Natural killer cell treated with Interleukin-12 subunit alpha and Interleukin-12 subunit beta and Interleukin-15 and Interleukin-18, amount 100 ng/mL, for 72 hours (primary cell): Measurements from ENCODE around the gene CCSER1. TPM values are rescaled to one million over a fixed set of nuclear protein-coding genes. Genes with fewer than 3 reads are reported as not detected.

Source experiments
- ATAC-seq, 2 donors: fragments of 150-1000 bp; cut with Tn5 transposase in 1 of 2; sonication (Bioruptor Pico), chemical (Tn5 transposase) in 1 of 2; 2 replicates each; pipeline ENCODE4 v1.10.0; 2021
- DNase-seq: peaks from one replicate; pipeline ENCODE4 v3.0.0; 2022; ENCODE audit warnings: low spot score
- H3K27ac Mint-ChIP-seq, 2 donors: 1 replicate in 1 of 2; 2 replicates in 1 of 2; pipeline ENCODE4 v1.8.0; 2022; ENCODE audit warnings: mixed read lengths in 2 of 2, mild to moderate bottlenecking in 1 of 2, moderate library complexity in 1 of 2
- H3K27me3 Mint-ChIP-seq, 2 donors: 1 replicate in 1 of 2; 2 replicates in 1 of 2; pipeline ENCODE4 v1.8.0; 2022; ENCODE audit warnings: mixed read lengths in 2 of 2
- H3K36me3 Mint-ChIP-seq: one replicate; pipeline ENCODE4 v1.8.0; 2022; ENCODE audit warnings: mixed read lengths
- H3K4me1 Mint-ChIP-seq, 2 donors: 1 replicate in 1 of 2; 2 replicates in 1 of 2; pipeline ENCODE4 v1.8.0; 2022; ENCODE audit warnings: low read depth in 2 of 2, mixed read lengths in 2 of 2, mild to moderate bottlenecking in 1 of 2
- H3K4me3 Mint-ChIP-seq: one replicate; pipeline ENCODE4 v1.8.0; 2022; ENCODE audit warnings: mixed read lengths
- H3K9me3 Mint-ChIP-seq: 2 replicates; pipeline ENCODE4 v1.8.0; 2022; ENCODE audit warnings: mixed read lengths
- total RNA-seq, 2 donors: library from RNA; stranded (reverse); gene quantifications; one replicate each; pipeline ENCODE4 v1.2.3, GENCODE V29; 2022

CCSER1 gene
- total RNA-seq, 2 donors from 2014 or later, result 0.17 TPM; not detected in 1

GRCh38 chr4:90745176-90745575 lies 618.0 kb downstream of the CCSER1 start:
- no peak overlapping the region for H3K4me3 Mint-ChIP-seq
- DNase-seq (no peak), ATAC-seq (no peak)
- no peaks in the 10 kb centered on the region for H3K27me3 Mint-ChIP-seq
- H3K9me3 Mint-ChIP-seq, result peaks cover 18% of the 10 kb centered on the region
- H3K27ac Mint-ChIP-seq, result no peak overlapping the region
- H3K4me1 Mint-ChIP-seq, result no peaks in the 10 kb centered on the region
- H3K36me3 Mint-ChIP-seq, result no peaks in the 10 kb centered on the region

DNA sequence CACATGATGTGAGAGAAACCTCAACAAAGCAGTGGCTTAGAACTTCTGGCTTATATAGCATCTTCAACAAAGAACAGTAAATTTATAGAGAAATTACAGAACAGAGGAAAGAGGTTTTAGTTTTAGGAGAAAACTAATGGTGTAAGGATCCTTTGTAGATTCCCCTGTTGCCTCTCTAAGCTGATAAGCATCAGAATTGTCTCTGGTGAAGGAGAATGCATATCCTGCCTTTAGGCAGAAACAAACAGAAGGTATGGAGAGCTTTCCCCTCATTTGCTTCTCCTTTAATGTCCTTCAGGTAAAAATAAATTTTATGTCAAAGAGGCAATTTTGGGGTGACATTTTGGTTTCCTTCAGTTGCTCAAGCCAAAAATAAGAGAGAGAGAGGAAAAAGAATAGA lies 625.9 kb downstream of the CCSER1 start:
- Mint-ChIP-seq H3K27ac (no peak overlapping the region), H3K36me3 (peaks cover 5% of the 10 kb centered on the region), H3K27me3 (no peaks in the 10 kb centered on the region), H3K4me3 (no peak overlapping the region), H3K4me1 (no peaks in the 10 kb centered on the region), H3K9me3 (no peaks in the 10 kb centered on the region)
- ATAC-seq (no peak), DNase-seq (no peak)

DNA sequence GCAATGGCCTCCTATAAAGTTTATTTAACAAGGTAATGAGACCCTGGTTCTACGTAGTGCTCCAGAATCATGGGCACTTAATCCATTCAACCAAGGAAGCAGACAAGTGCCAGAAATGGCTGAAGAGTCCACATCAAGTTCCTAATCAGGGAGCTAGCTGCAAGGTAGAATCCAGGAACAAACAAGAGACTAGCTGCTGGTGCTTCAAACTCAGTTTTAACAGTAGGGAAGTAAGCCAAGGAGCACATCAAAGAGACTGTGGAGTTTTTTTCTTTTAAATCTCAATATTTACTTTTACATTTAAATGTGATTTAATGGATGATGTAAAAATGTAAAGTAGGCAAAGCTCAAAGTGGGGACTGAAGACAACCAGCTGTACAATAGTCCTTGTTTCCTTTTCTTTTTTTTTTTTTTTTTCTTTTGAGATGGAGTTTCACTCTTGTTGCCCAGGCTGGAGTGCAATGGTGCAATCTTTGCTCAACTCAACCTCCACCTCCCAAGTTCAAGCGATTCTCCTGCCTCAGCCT lies 630.4 kb downstream of the CCSER1 start:
- Mint-ChIP-seq H3K27me3 (no peaks in the 10 kb centered on the region), H3K36me3 (peaks cover 5% of the 10 kb centered on the region), H3K27ac (no peak overlapping the region), H3K9me3 (peaks cover 10% of the 10 kb centered on the region), H3K4me1 (no peaks in the 10 kb centered on the region), H3K4me3 (no peak overlapping the region)
- ATAC-seq, result no peak
- DNase-seq, result no peak

DNA sequence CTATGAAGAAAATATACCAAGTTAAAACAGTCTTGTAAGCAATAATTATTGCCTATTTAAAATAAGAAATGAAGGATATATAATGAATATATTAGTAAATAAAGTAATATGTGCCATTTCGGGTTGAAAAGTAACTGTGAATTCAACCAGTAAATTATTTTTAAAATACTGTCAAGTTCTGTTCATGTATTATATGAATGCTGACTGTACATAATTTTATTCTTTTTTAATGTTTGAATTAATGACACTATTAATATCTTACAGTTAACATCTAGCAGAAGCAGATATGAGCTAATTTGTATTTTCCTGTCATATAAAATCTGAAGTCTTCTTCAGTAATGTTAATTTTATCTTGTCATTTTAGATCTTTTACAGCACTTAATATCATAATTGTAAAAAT lies 632.9 kb downstream of the CCSER1 start:
- ATAC-seq, result no peak
- Mint-ChIP-seq H3K27ac (no peak overlapping the region), H3K27me3 (no peaks in the 10 kb centered on the region), H3K9me3 (peaks cover 19% of the 10 kb centered on the region), H3K4me1 (no peaks in the 10 kb centered on the region), H3K4me3 (no peak overlapping the region), H3K36me3 (no peaks in the 10 kb centered on the region)
- DNase-seq, result no peak

- no peak for DNase-seq
- ATAC-seq, result no peak
- H3K4me1 Mint-ChIP-seq, result no peaks in the 10 kb centered on the region
- H3K27me3 Mint-ChIP-seq, result no peaks in the 10 kb centered on the region
- H3K27ac Mint-ChIP-seq, result no peak overlapping the region
- no peaks in the 10 kb centered on the region for H3K36me3 Mint-ChIP-seq
- no peak overlapping the region for H3K4me3 Mint-ChIP-seq
- peaks cover 17% of the 10 kb centered on the region for H3K9me3 Mint-ChIP-seq
Observed at GRCh38 chr4:90766837-90767236, 639.6 kb downstream of the CCSER1 start.

GRCh38 chr4:90769251-90769650 lies 642.1 kb downstream of the CCSER1 start:
- H3K27ac Mint-ChIP-seq, result no peak overlapping the region
- H3K4me1 Mint-ChIP-seq, result no peaks in the 10 kb centered on the region
- peaks cover 3% of the 10 kb centered on the region for H3K9me3 Mint-ChIP-seq
- H3K4me3 Mint-ChIP-seq, result no peak overlapping the region
- no peak for ATAC-seq
- DNase-seq, result no peak
- no peaks in the 10 kb centered on the region for H3K27me3 Mint-ChIP-seq
- no peaks in the 10 kb centered on the region for H3K36me3 Mint-ChIP-seq

GRCh38 chr4:90780193-90780592 lies 653.0 kb downstream of the CCSER1 start:
- Mint-ChIP-seq H3K4me3 (no peak overlapping the region), H3K27ac (no peak overlapping the region)
- DNase-seq, result no peak

GRCh38 chr4:90786602-90787001 lies 659.4 kb downstream of the CCSER1 start:
- DNase-seq, result no peak
- peaks cover 11% of the 10 kb centered on the region for H3K9me3 Mint-ChIP-seq
- peaks cover 13% of the 10 kb centered on the region for H3K36me3 Mint-ChIP-seq
- ATAC-seq, result no peak
- H3K4me3 Mint-ChIP-seq, result no peak overlapping the region
- no peak overlapping the region for H3K27ac Mint-ChIP-seq
- no peaks in the 10 kb centered on the region for H3K27me3 Mint-ChIP-seq
- H3K4me1 Mint-ChIP-seq, result no peaks in the 10 kb centered on the region

More at GRCh38 chr4:90780193-90780592, 653.0 kb downstream of the CCSER1 start:
- Mint-ChIP-seq H3K4me1 (no peaks in the 10 kb centered on the region), H3K36me3 (no peaks in the 10 kb centered on the region), H3K9me3 (peaks cover 15% of the 10 kb centered on the region), H3K27me3 (no peaks in the 10 kb centered on the region)
- no peak for ATAC-seq

DNA sequence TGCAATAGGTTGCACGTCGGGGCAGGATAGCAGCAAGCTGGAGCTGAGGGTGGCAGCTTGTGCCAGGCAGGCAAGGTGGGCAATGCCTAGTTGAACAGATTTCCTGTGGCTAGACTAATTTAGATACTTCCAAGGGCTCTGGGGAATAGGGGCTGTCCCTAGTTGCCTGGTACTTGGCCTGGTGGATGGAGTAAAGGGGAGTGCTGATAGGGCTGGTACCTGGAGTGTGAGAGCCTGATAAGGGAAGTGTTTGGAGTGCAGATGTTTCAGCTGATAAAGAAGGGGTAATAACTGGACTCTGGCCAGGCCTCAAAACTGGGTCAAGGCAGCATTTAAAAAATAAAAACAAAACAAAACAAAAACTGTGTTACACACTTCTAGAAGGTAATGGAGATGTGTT lies 665.5 kb downstream of the CCSER1 start:
- Mint-ChIP-seq H3K4me3 (no peak overlapping the region), H3K36me3 (peaks cover 20% of the 10 kb centered on the region), H3K4me1 (no peaks in the 10 kb centered on the region), H3K27me3 (no peaks in the 10 kb centered on the region), H3K27ac (no peak overlapping the region), H3K9me3 (peaks cover 31% of the 10 kb centered on the region)
- ATAC-seq (no peak), DNase-seq (no peak)

GRCh38 chr4:90798948-90799347 lies 671.8 kb downstream of the CCSER1 start:
- H3K27ac Mint-ChIP-seq, result no peak overlapping the region
- no peak overlapping the region for H3K4me3 Mint-ChIP-seq
- no peaks in the 10 kb centered on the region for H3K27me3 Mint-ChIP-seq
- peaks cover 11% of the 10 kb centered on the region for H3K36me3 Mint-ChIP-seq
- ATAC-seq (no peak), DNase-seq (no peak)
- peaks cover 23% of the 10 kb centered on the region for H3K9me3 Mint-ChIP-seq
- H3K4me1 Mint-ChIP-seq, result no peaks in the 10 kb centered on the region

DNA sequence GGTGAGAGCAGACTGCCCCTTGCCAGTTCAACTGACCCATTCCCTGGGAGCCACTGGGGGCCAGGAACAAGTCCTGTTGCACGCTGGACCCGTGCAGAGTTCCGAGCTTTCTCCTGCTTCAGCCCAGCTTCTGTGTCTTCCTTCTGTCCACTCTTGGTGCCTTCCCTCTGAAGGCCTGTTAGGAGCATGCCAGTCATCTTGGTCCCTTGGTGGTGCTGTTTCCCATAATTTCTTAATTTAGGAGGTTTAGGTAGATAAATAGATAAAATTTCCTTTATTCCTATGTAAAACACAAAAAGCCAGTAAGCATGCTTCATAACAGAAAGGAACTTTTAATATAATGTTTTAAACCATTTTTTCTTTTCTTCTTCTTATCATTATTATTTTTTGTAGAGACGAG lies 672.7 kb downstream of the CCSER1 start:
- DNase-seq, result no peak
- H3K4me1 Mint-ChIP-seq, result no peaks in the 10 kb centered on the region
- H3K27ac Mint-ChIP-seq, result no peak overlapping the region
- H3K4me3 Mint-ChIP-seq, result no peak overlapping the region
- peaks cover 11% of the 10 kb centered on the region for H3K36me3 Mint-ChIP-seq
- no peaks in the 10 kb centered on the region for H3K27me3 Mint-ChIP-seq
- ATAC-seq, result no peak
- peaks cover 17% of the 10 kb centered on the region for H3K9me3 Mint-ChIP-seq

DNA sequence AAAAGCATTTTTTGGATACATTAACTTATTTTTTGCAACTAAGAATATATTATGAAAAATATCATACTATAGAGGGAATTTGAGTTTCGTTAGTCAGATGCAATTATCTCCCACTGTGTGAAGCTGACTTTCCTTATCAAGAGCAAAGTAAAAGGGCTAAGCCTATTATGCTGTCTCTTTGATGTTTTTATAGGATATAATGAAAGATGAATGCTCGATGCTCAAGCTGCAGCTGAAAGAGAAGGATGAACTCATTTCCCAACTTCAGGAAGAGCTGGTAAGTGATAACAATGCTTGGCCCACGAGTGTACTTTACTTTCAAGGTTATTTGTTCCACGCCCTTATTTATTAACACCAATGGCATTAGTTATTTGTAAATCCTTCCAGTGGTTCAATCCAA lies 688.4 kb downstream of the CCSER1 start:
- ATAC-seq (no peak), DNase-seq (no peak)
- Mint-ChIP-seq H3K4me3 (no peak overlapping the region), H3K27ac (no peak overlapping the region), H3K9me3 (peaks cover 23% of the 10 kb centered on the region), H3K4me1 (no peaks in the 10 kb centered on the region), H3K36me3 (peaks cover 6% of the 10 kb centered on the region), H3K27me3 (no peaks in the 10 kb centered on the region)

DNA sequence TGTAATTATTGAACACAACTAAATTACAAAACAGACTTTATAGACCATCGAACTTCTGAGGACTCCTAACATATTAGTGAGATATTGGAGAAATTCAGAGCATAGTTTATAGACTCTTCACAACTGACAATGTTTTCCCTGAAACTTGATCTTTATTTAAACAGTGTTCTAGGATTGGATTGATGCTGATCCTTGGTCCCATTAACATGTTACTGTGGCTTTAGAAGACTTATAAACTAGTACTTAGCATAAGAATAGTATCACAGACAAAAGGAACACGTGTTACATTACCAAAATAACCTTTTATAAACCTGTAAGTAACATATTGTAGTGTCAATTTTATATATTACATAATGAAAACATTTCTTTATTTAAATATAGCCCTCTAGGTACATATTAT lies 689.6 kb downstream of the CCSER1 start:
- no peak for ATAC-seq
- no peaks in the 10 kb centered on the region for H3K27me3 Mint-ChIP-seq
- no peak for DNase-seq
- H3K4me1 Mint-ChIP-seq, result no peaks in the 10 kb centered on the region
- H3K27ac Mint-ChIP-seq, result no peak overlapping the region
- peaks cover 6% of the 10 kb centered on the region for H3K36me3 Mint-ChIP-seq
- peaks cover 15% of the 10 kb centered on the region for H3K9me3 Mint-ChIP-seq
- H3K4me3 Mint-ChIP-seq, result no peak overlapping the region

- Mint-ChIP-seq H3K4me1 (no peaks in the 10 kb centered on the region), H3K27me3 (no peaks in the 10 kb centered on the region), H3K4me3 (no peak overlapping the region), H3K36me3 (no peaks in the 10 kb centered on the region), H3K9me3 (peaks cover 5% of the 10 kb centered on the region), H3K27ac (no peak overlapping the region)
- no peak for ATAC-seq
- no peak for DNase-seq
Observed at GRCh38 chr4:90824266-90825150, 697.3 kb downstream of the CCSER1 start.
